ENCODE measurements around the gene RUSC2.
"Not testable (repeated sequence)": the region's sequence is repeated elsewhere in the genome, so short reads cannot be mapped to it uniquely, and the experiment has no call there.

The RUSC2 gene

GRCh38 chr9:35489313-35490154 is at the start of gene RUSC2:
Gene RUSC2, plus strand, starts transcription at chr9:35490111. Its CDS starts 56,411 bp downstream, at chr9:35546522.
- DNase-seq (ENCODE audit: low spot score), result peak; percentile 53

- DNase-seq (ENCODE audit: low spot score), result no peak
These were observed 43.9 kb upstream of the RUSC2 start for GRCh38 chr9:35446012-35446411.

- no peak for DNase-seq (ENCODE audit: low spot score)
These were observed 41.4 kb upstream of the RUSC2 start for GRCh38 chr9:35448496-35448895.

DNA sequence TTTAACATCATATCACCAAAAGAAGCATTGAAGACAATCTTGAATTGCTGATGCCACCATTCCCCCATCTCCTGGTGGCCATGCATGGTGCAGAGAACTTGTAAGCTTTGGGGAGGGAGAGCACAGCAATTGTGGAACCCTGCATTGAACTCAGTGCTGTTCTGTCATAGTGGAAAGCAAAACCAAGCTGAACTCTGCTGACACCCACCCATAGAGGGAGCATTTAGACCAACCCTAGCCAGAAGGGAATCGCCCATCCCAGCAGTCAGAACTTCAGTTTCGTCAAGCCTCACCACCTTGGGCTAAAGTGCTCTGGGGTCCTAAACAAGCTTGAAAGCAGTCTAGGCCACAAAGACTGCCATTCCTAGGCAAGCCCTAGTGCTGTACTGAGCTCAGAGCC is 37.4 kb upstream of the RUSC2 start:
- DNase-seq (ENCODE audit: low spot score), result no peak

DNA sequence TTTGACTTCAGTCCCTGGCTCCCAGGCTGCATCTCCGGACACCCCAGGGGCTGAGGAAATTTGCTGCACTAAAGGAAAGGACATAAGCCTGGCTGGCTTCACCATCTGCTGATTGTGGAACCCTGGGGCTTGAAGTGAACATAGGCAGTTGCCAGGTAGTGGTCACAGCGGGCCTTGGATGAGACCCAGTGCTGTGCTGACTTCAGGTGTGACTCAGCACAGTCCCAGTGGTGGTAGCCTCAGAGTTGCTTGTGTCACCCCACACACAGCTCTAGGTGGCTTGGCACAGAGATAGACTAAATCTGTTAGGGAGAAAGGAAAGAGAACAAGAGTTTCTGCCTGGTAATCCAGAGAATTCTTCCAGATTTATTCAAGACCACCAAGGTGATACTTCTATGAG is 36.1 kb upstream of the RUSC2 start:
- DNase-seq (ENCODE audit: low spot score), result no peak

GRCh38 chr9:35464141-35465025 is 25.5 kb upstream of the RUSC2 start:
- no peak for DNase-seq (ENCODE audit: low spot score)

- no peak for DNase-seq (ENCODE audit: low spot score)
These were observed 19.6 kb upstream of the RUSC2 start for GRCh38 chr9:35470340-35470739.

DNA sequence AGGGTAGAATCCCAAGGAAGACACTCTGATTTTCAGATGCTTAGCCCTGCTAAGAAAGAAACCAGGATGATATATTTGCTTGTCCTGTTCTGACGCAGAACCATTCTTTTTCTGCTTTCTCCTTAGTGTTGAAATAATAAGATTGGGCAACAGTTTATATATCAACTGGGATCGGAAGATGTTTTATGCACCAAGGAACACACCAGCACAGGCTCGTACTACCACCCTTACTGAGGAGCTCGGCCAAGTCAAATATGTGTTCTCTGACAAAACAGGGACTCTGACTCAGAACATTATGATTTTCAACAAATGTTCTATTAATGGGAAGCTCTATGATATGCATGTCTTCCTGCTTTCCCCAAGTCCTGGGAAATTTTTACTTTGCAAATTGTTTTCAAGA is 19.0 kb upstream of the RUSC2 start:
- DNase-seq (ENCODE audit: low spot score), result no peak

DNA sequence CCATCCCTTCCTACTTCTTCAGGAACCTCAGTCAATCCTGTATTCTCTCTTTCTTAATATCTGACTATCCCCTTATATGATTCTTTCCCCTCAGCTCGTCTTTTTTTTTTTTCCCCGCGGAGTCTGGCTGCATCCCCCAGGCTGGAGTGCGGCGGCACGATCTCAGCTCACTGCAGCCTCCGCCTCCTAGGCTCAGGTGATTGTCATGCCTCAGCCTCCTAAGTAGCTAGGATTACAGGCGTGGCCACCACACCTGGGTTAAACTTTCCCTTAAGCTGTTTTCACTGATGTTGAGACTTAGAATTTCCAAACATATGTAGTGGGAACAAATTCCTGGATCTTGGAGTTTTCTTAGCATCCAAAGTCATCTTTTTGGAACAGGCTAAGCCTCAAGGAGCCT is 13.3 kb upstream of the RUSC2 start:
- no peak for DNase-seq (ENCODE audit: low spot score)

- DNase-seq (ENCODE audit: low spot score), result peak; percentile 41
These were observed 12.6 kb upstream of the RUSC2 start for GRCh38 chr9:35477211-35477855.

DNA sequence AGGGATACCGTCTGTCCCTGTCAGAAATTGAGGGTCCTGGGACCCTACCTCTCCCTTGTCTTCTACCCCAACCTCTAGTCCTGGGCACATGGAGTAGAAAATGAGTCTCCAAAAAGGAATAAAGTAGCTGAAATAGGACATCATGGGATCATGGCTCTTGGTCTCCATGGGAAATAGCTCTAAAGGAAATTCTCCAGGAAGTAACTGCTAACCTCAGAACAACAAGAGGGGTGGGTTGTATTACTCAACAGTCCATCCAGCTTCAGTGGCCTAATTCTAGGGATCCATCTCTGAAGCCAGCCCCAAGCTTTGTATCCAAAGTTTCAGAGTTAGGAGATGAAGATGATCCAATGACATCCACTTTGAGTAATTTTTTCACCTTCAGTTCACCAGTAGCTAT is 11.0 kb upstream of the RUSC2 start:
- DNase-seq (ENCODE audit: low spot score), result no peak

DNA sequence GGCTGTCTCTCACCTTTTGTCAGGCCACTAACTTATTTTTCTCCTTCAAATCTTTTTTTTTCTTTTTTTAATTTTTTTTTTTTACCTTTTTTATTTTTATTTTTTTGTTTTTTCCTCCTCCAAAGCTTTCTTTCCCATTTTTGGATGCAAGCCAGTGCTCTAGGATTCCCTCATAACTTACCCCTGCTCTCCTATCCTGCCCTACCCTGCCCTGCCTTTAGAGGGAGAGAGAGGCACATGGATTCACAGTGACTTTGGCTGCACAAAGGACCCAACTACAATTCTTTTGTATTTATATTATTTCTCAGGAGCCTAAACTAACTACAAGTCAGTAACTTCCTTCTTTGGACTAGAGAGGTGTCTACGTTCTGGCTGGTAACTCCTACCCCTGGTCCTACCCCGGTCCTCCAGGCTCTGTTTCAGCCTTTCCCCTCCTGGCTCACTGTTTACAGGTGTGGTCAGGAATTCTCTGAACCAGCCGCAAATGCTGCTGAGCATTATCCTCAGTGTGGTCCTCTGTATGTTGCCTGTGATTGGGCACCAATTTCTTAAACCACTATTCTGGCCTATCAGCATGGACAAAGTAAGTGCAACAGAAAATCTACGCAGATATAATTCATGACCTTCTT is 8.4 kb upstream of the RUSC2 start:
- DNase-seq (ENCODE audit: low spot score), result peak; percentile 31

- no peak for DNase-seq (ENCODE audit: low spot score)
These were observed 7.8 kb upstream of the RUSC2 start for GRCh38 chr9:35482071-35482470.

DNA sequence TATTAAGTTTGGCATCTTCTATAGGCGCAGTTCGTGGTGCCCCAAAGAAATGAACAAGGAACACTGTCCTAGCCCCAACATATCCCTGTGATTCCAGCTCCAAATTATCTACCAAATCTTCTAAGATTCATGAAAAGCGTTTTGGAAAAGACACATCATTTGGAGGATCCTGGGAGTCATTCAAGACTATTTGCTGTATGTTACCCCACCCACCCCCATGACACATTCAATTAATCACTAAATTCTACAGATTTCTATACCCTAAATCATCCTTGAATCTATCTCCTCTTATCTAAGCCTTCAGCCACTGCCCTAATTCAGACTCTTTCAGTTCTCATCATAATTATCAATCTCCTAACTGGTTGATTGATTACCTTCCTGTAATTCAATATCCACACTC is 5.5 kb upstream of the RUSC2 start:
- no peak for DNase-seq (ENCODE audit: low spot score)

- no peak for DNase-seq (ENCODE audit: low spot score)
These were observed 2.8 kb upstream of the RUSC2 start for GRCh38 chr9:35487081-35487480.

DNA sequence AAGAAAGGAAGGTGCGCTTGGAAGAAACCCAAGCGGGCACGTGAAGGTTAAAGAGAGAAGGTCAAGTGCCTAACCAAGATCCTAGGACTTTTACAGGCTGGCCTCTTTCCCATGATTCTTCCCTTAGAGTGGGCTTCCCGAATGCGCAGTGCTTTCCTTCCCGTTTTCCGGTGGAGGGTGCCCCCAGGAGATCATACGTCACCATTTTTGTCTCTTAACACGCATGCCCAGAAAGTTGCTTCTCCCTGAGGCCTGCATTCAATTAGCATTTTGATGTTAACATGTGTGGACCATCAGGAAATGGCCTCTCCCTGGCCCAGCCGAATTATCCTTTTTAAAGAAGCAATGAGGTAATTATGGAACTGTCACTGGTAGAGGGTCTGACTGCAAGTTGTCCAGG is 1.9 kb upstream of the RUSC2 start:
- DNase-seq (ENCODE audit: low spot score), result no peak

DNA sequence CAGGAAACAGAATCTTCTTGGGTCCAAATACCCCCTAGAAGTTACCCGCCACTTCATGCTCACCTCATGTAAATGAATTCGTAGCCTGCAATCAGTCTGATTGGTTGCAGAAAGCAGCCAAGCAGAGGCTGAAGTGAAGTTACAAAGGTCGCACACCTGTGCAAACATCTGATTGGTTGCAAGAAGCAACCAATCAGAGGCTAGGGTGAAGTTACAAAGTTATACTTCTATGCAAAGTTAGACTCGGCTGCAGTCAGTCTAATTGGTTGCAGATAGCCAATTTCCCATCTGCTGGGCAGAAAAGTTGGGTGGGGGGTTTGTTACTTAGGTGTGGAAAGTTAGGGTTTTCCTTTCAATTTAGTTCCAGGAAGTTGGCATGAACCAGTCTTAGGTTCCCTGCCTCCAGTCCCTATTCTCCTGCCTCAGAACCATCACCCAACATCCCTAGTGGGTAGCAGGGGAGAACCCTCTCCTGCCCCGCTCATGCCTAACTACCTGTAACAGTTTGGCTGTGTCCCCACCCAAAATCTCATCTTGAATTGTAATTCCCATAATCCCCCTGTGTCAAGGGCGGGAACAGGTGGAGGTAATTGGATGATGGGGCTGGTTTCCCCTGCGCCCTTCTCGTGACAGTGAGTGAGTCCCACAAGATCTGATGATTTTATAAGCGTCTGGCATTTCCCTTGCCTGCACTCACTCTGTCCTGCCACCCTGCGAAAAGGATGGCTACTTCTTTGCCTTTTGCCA is 1.2 kb upstream of the RUSC2 start:
- DNase-seq (ENCODE audit: low spot score), result no peak

GRCh38 chr9:35490155-35490909 is 421 bp downstream of the RUSC2 start:
- no peak for DNase-seq (ENCODE audit: low spot score)

- no peak for DNase-seq (ENCODE audit: low spot score)
These were observed 1.1 kb downstream of the RUSC2 start for GRCh38 chr9:35490910-35491465.

DNA sequence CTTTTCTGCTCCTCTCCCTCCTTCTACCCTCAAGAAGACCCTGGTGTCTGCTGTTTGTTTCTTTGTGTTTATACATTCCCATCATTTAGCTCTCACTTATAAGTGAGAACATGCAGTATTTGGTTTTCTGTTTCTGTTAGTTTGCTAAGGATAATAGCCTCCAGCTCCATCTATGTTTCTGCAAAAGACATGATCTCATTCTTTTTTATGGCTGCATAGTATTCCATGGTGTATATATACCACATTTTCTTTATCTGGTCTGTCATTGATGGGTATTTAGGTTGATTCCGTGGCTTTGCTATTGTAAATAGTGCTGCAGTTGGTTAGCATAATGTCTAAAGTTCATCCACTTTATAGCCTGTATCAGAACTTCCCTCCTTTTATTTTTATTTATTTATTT is 3.2 kb downstream of the RUSC2 start:
- not testable (repeated sequence) for DNase-seq (ENCODE audit: low spot score)

Data from activated CD4-positive, alpha-beta T cell treated with anti-CD3 and anti-CD28 coated beads, Interleukin-2, Interleukin-4, amounts not matched to agents 100 ng/mL and 50 ng/mL, durations not matched to agents 16 hours and 8 hours (primary cell).